CD4-positive, alpha-beta T cell (primary cell): ENCODE data around the gene TET2. TPM values are rescaled to one million over a fixed set of nuclear protein-coding genes. Genes with fewer than 3 reads are reported as not detected.

Source experiments
- ATAC-seq: fragments of 200-7000 bp; cut with Tn5 transposase; one replicate; pipeline ENCODE4 v1.10.0; 2022; ENCODE audit warnings: mild to moderate bottlenecking; ENCODE audit not compliant: poor library complexity
- CTCF ChIA-PET: fragments of 350-600 bp; sonication (Branson Sonifier 250); formaldehyde crosslinking; loops from one replicate; lab custom pipeline; 2021; ENCODE audit warnings: antibody characterized with exemption, inconsistent platforms; lab: Charles Lee
- POLR2A ChIA-PET: fragments of 350-600 bp; sonication (Branson Sonifier 250); formaldehyde crosslinking; loops from one replicate; lab custom pipeline; 2021; ENCODE audit warnings: antibody characterized with exemption, inconsistent platforms; lab: Charles Lee
- DNase-seq, 14 experiments: peaks; one replicate each; pipeline ENCODE4 v3.0.0-alpha.2; 2013 to 2020; ENCODE audit warnings: mixed read lengths in 2 of 14
- H3K27ac ChIP-seq, 2 donors: one replicate each; pipeline versions ENCODE4 v1.5.1 to v1.7.0; 2013; ENCODE audit warnings: low read length in 2 of 2, low read depth in 1 of 2, mild to moderate bottlenecking in 1 of 2
- H3K27me3 ChIP-seq, 2 experiments: 1 replicate in 1 of 2; 2 replicates in 1 of 2; pipeline versions ENCODE4 v1.6.1 to v1.7.0; 2013; ENCODE audit warnings: low read length in 2 of 2, control low read depth in 1 of 2, mild to moderate bottlenecking in 1 of 2, moderate library complexity in 1 of 2; ENCODE audit not compliant: insufficient read depth in 2 of 2, control insufficient read depth in 1 of 2
- H3K36me3 ChIP-seq: one replicate; pipeline ENCODE4 v1.6.1; 2013; ENCODE audit warnings: low read length, control low read depth; ENCODE audit not compliant: insufficient read depth
- H3K4me1 ChIP-seq: one replicate; pipeline ENCODE4 v1.6.1; 2013; ENCODE audit warnings: low read length, control low read depth; ENCODE audit not compliant: insufficient read depth
- H3K4me3 ChIP-seq: one replicate; pipeline ENCODE4 v1.5.1; 2013; ENCODE audit warnings: mild to moderate bottlenecking, low read length, moderate library complexity
- H3K9me3 ChIP-seq, 2 experiments: 1 replicate in 1 of 2; 2 replicates in 1 of 2; pipeline versions ENCODE4 v1.6.1 to v1.7.0; 2013; ENCODE audit warnings: low read length in 2 of 2, mild to moderate bottlenecking in 2 of 2, control low read depth in 1 of 2, moderate library complexity in 1 of 2; ENCODE audit not compliant: control insufficient read depth in 1 of 2, insufficient read depth in 1 of 2
- H3K27ac Mint-ChIP-seq: one replicate; pipeline ENCODE4 v1.8.0; 2020; ENCODE audit warnings: mixed read lengths
- H3K27me3 Mint-ChIP-seq: one replicate; pipeline ENCODE4 v1.8.0; 2021; ENCODE audit warnings: mixed read lengths
- H3K36me3 Mint-ChIP-seq: one replicate; pipeline ENCODE4 v1.8.0; 2021; ENCODE audit warnings: low read depth, mixed read lengths
- H3K4me1 Mint-ChIP-seq: one replicate; pipeline ENCODE4 v1.8.0; 2021; ENCODE audit warnings: low read depth, mixed read lengths
- H3K4me3 Mint-ChIP-seq: one replicate; pipeline ENCODE4 v1.8.0; 2020; ENCODE audit warnings: mild to moderate bottlenecking, mixed read lengths
- H3K9me3 Mint-ChIP-seq: one replicate; pipeline ENCODE4 v1.8.0; 2020; ENCODE audit warnings: mixed read lengths
- intact Hi-C, 2 experiments: fragments of 100-400 bp; cut with DNase I in 1 of 2; cut with micrococcal nuclease in 1 of 2; formaldehyde crosslinking; loops; one replicate each; pipeline versions ENCODE4 v1.15.1 to v1.9.0; 2023 to 2025; cut with DNase I, micrococcal nuclease
- total RNA-seq, 174 experiments: library from RNA in 2 of 174; stranded (reverse) in 2 of 174; gene quantifications; one replicate each; pipeline ENCODE4 v1.2.3 and lab custom pipeline; 2021 to 2026
- TF ChIP-seq, protein P1 (sequence below): fragments of 200-600 bp; IDR thresholded peaks from one replicate; pipeline ENCODE4 v1.8.0; 2022; ENCODE audit warnings: antibody characterized with exemption, mild to moderate bottlenecking

TET2 gene
- total RNA-seq, 2 experiments from 2014 or later = 31.0 to 32.0 TPM

DNA sequence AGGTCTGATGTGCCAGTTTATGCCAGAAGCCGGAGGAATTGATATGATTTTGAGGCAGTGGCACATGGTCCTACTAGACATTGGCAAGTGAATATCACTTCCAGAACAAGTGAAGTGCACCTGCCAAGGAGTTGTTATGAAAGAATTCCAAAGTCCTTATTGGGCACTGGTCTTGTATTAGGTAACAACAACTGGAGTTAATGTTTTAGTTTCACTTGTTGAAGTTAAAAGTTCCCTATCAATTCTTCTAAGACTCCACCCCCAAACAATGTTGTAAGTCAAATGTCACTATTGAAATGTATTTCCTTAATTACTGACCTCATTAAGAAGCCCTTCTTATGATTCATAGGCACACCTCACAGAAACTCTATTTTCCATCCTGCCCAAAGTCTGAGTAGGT lies 3.1 kb downstream of the TET2 start:
- H3K4me1 Mint-ChIP-seq = peaks cover 68% of the 10 kb centered on the region
- no peaks in the 10 kb centered on the region for H3K36me3 ChIP-seq
- ChIA-PET CTCF (no interaction called here), POLR2A (no interaction called here)
- no peak overlapping the region for H3K27ac ChIP-seq
- intact Hi-C loops = loop anchor here in 1 of 2 experiments (10.0 kb wide), 1 partner anchor 565 kb away; no protein-coding TSS in a partner anchor
- H3K36me3 Mint-ChIP-seq = peaks cover 19% of the 10 kb centered on the region
- H3K4me3 ChIP-seq = no peak overlapping the region
- H3K9me3 ChIP-seq = no peaks in the 10 kb centered on the region
- H3K4me3 Mint-ChIP-seq = peak overlapping the region; percentile 40
- no peaks in the 10 kb centered on the region for H3K27me3 ChIP-seq
- peak overlapping the region; percentile 7 for H3K27ac Mint-ChIP-seq
- DNase-seq (peak in 1 of 14 experiments; percentile 19), ATAC-seq (no peak)
- H3K9me3 Mint-ChIP-seq = no peaks in the 10 kb centered on the region
- H3K4me1 ChIP-seq = peaks cover 8% of the 10 kb centered on the region
- H3K27me3 Mint-ChIP-seq = no peaks in the 10 kb centered on the region
- TF ChIP-seq, protein P1, sequence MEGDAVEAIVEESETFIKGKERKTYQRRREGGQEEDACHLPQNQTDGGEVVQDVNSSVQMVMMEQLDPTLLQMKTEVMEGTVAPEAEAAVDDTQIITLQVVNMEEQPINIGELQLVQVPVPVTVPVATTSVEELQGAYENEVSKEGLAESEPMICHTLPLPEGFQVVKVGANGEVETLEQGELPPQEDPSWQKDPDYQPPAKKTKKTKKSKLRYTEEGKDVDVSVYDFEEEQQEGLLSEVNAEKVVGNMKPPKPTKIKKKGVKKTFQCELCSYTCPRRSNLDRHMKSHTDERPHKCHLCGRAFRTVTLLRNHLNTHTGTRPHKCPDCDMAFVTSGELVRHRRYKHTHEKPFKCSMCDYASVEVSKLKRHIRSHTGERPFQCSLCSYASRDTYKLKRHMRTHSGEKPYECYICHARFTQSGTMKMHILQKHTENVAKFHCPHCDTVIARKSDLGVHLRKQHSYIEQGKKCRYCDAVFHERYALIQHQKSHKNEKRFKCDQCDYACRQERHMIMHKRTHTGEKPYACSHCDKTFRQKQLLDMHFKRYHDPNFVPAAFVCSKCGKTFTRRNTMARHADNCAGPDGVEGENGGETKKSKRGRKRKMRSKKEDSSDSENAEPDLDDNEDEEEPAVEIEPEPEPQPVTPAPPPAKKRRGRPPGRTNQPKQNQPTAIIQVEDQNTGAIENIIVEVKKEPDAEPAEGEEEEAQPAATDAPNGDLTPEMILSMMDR = no peak

- no peak overlapping the region for H3K27ac Mint-ChIP-seq
- peaks cover 17% of the 10 kb centered on the region for H3K36me3 Mint-ChIP-seq
- ChIA-PET CTCF (no interaction called here), POLR2A (no interaction called here)
- H3K27me3 Mint-ChIP-seq = no peaks in the 10 kb centered on the region
- no peak overlapping the region for H3K27ac ChIP-seq
- H3K4me3 ChIP-seq = no peak overlapping the region
- no peaks in the 10 kb centered on the region for H3K36me3 ChIP-seq
- peaks cover 6% of the 10 kb centered on the region for H3K4me1 ChIP-seq
- H3K9me3 ChIP-seq = no peaks in the 10 kb centered on the region
- TF ChIP-seq, protein P1 = no peak
- ATAC-seq (no peak), DNase-seq (no peak)
- no peaks in the 10 kb centered on the region for H3K27me3 ChIP-seq
- H3K9me3 Mint-ChIP-seq = no peaks in the 10 kb centered on the region
- peaks cover 71% of the 10 kb centered on the region for H3K4me1 Mint-ChIP-seq
- intact Hi-C loops = no loop called here
- no peak overlapping the region for H3K4me3 Mint-ChIP-seq
These were observed 3.8 kb downstream of the TET2 start for GRCh38 chr4:105150503-105150902.

DNA sequence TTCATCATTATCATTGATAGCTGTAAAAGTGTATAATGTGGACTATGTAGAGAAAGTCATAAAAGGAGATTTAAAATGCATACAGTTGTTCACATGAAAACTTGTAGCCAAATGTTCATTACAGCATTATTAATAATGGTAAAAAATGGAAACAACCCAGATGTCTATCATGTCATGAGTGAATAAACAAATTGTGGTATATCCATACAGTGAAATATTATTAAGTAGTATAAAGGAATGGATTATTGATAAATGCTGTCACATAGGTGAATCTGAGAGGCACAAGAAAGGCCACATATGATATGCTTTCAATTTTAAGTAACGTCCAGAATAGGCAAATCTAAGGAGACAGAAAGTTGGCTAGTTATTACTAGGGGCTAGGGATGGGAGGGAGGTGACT lies 7.1 kb downstream of the TET2 start:
- no peak overlapping the region for H3K27ac ChIP-seq
- H3K27me3 ChIP-seq = no peaks in the 10 kb centered on the region
- no peaks in the 10 kb centered on the region for H3K36me3 Mint-ChIP-seq
- no peaks in the 10 kb centered on the region for H3K27me3 Mint-ChIP-seq
- H3K27ac Mint-ChIP-seq = no peak overlapping the region
- no peak overlapping the region for H3K4me3 ChIP-seq
- no peaks in the 10 kb centered on the region for H3K36me3 ChIP-seq
- POLR2A ChIA-PET = no interaction called here
- H3K9me3 Mint-ChIP-seq = no peaks in the 10 kb centered on the region
- no peaks in the 10 kb centered on the region for H3K4me1 ChIP-seq
- ATAC-seq = no peak
- peaks cover 61% of the 10 kb centered on the region for H3K4me1 Mint-ChIP-seq
- DNase-seq = no peak
- no peak overlapping the region for H3K4me3 Mint-ChIP-seq
- TF ChIP-seq, protein P1 = no peak
- CTCF ChIA-PET = no interaction called here
- intact Hi-C loops = no loop called here
- no peaks in the 10 kb centered on the region for H3K9me3 ChIP-seq
